Vagina (tissue), 2 donors: Measurements from ENCODE around the gene MECP2. TPM values are rescaled to one million over a fixed set of nuclear protein-coding genes. Genes with fewer than 3 reads are reported as not detected.

Experiments
- DNase-seq, 2 donors: peaks; one replicate each; pipeline ENCODE4 v3.0.0-alpha.2; 2017; ENCODE audit errors: extremely low spot score in 2 of 2
- H3K27ac ChIP-seq: fragments of 200-600 bp; sonication (generic); one replicate; pipeline ENCODE4 v1.5.1; 2019
- H3K27me3 ChIP-seq: fragments of 200-600 bp; sonication (generic); one replicate; pipeline ENCODE4 v1.5.1; 2019
- H3K36me3 ChIP-seq, 2 donors: fragments of 200-600 bp; sonication (generic); one replicate each; pipeline ENCODE4 v1.5.1; 2017 to 2019
- H3K4me1 ChIP-seq: fragments of 200-600 bp; sonication (generic); one replicate; pipeline ENCODE4 v1.5.1; 2019
- H3K4me3 ChIP-seq, 2 donors: fragments of 200-600 bp; sonication (generic); 1 replicate in 1 of 2; 2 replicates in 1 of 2; pipeline ENCODE4 v1.5.1; 2016 to 2019
- H3K9me3 ChIP-seq: fragments of 200-600 bp; sonication (generic); one replicate; pipeline ENCODE4 v1.5.1; 2019
- CTCF ChIP-seq, 3 experiments: fragments of 450-650 bp in 2 of 3; fragments of 200-600 bp in 1 of 3; sonication (generic) in 1 of 3; IDR thresholded peaks; one replicate each; pipeline ENCODE4 v1.5.1; 2017 to 2019; ENCODE audit warnings: antibody characterized with exemption in 3 of 3, mild to moderate bottlenecking in 2 of 3, moderate library complexity in 2 of 3
- POLR2A ChIP-seq, 2 donors: fragments of 450-650 bp; IDR thresholded peaks; one replicate each; pipeline ENCODE4 v1.6.1; 2017; ENCODE audit warnings: antibody characterized with exemption in 2 of 2, mild to moderate bottlenecking in 2 of 2, moderate library complexity in 2 of 2
- POLR2AphosphoS5 ChIP-seq, 2 donors: sonication (generic); formaldehyde crosslinking; IDR thresholded peaks; one replicate each; pipeline ENCODE4 v1.9.0; 2017; ENCODE audit warnings: antibody characterized with exemption in 2 of 2, mild to moderate bottlenecking in 2 of 2, low read depth in 1 of 2; ENCODE audit not compliant: insufficient read depth in 1 of 2
- intact Hi-C: fragments of 100-400 bp; cut with DNase I; formaldehyde crosslinking; loops from one replicate; pipeline ENCODE4 v1.15.1; 2023
- total RNA-seq: library from RNA; depleted of rRNA; stranded (reverse); fragments of >200 nt; gene quantifications from one replicate; pipeline ENCODE4 v1.2.3, GENCODE V29; 2016

Gene MECP2
- total RNA-seq, 1 donor from 2014 or later: 38.5 TPM

GRCh38 chrX:154115750-154116149 is 18.2 kb upstream of the MECP2 start:
- Histone ChIP-seq H3K4me1 (no peaks in the 10 kb centered on the region), H3K9me3 (no peaks in the 10 kb centered on the region), H3K27ac (no peak overlapping the region), H3K4me3 (no peak overlapping the region), H3K27me3 (no peaks in the 10 kb centered on the region), H3K36me3 (no peaks in the 10 kb centered on the region)
- TF ChIP-seq POLR2AphosphoS5 (IDR thresholded peaks at IDR 0.05; ENCODE audit: insufficient read depth in 1 of 2, low read depth in 1 of 2) (no peak), POLR2A (IDR thresholded peaks at IDR 0.05) (no peak)
- intact Hi-C loops: no loop called here
- no peak for DNase-seq

- no peak for DNase-seq
- Histone ChIP-seq H3K4me3 (no peak overlapping the region), H3K27ac (no peak overlapping the region), H3K4me1 (no peaks in the 10 kb centered on the region), H3K9me3 (no peaks in the 10 kb centered on the region), H3K36me3 (no peaks in the 10 kb centered on the region), H3K27me3 (no peaks in the 10 kb centered on the region)
- TF ChIP-seq POLR2A (IDR thresholded peaks at IDR 0.05) (no peak), CTCF (IDR thresholded peaks at IDR 0.05) (no peak), POLR2AphosphoS5 (IDR thresholded peaks at IDR 0.05; ENCODE audit: insufficient read depth in 1 of 2, low read depth in 1 of 2) (no peak)
- intact Hi-C loops: no loop called here
Measured at GRCh38 chrX:154115071-154115470, 17.6 kb upstream of the MECP2 start.

GRCh38 chrX:154114652-154115051 is 17.1 kb upstream of the MECP2 start:
- no peak for DNase-seq
- Histone ChIP-seq H3K36me3 (no peaks in the 10 kb centered on the region), H3K4me1 (no peaks in the 10 kb centered on the region), H3K9me3 (no peaks in the 10 kb centered on the region), H3K4me3 (no peak overlapping the region), H3K27me3 (no peaks in the 10 kb centered on the region), H3K27ac (no peak overlapping the region)
- intact Hi-C loops: no loop called here
- TF ChIP-seq POLR2A (IDR thresholded peaks at IDR 0.05): no peak
- TF ChIP-seq CTCF (IDR thresholded peaks at IDR 0.05): no peak
- TF ChIP-seq POLR2AphosphoS5 (IDR thresholded peaks at IDR 0.05; ENCODE audit: insufficient read depth in 1 of 2, low read depth in 1 of 2): no peak

- no peak for DNase-seq
- no peaks in the 10 kb centered on the region for H3K36me3 ChIP-seq
- no peaks in the 10 kb centered on the region for H3K9me3 ChIP-seq
- H3K27ac ChIP-seq: no peak overlapping the region
- no peaks in the 10 kb centered on the region for H3K4me1 ChIP-seq
- no peak overlapping the region for H3K4me3 ChIP-seq
- intact Hi-C loops: no loop called here
- no peaks in the 10 kb centered on the region for H3K27me3 ChIP-seq
- TF ChIP-seq POLR2AphosphoS5 (IDR thresholded peaks at IDR 0.05; ENCODE audit: insufficient read depth in 1 of 2, low read depth in 1 of 2) (no peak), POLR2A (IDR thresholded peaks at IDR 0.05) (no peak), CTCF (IDR thresholded peaks at IDR 0.05) (no peak)
Measured at GRCh38 chrX:154113729-154114128, 16.2 kb upstream of the MECP2 start.

GRCh38 chrX:154098551-154098950 is 1.0 kb upstream of the MECP2 start:
- H3K27me3 ChIP-seq: no peaks in the 10 kb centered on the region
- no peaks in the 10 kb centered on the region for H3K36me3 ChIP-seq
- H3K4me1 ChIP-seq: peaks cover 17% of the 10 kb centered on the region
- TF ChIP-seq CTCF (IDR thresholded peaks at IDR 0.05) (no peak), POLR2AphosphoS5 (IDR thresholded peaks at IDR 0.05; ENCODE audit: insufficient read depth in 1 of 2, low read depth in 1 of 2) (no peak), POLR2A (IDR thresholded peaks at IDR 0.05) (no peak)
- intact Hi-C loops: no loop called here
- H3K27ac ChIP-seq: peak overlapping the region; percentile 60
- no peaks in the 10 kb centered on the region for H3K9me3 ChIP-seq
- no peak for DNase-seq
- no peak overlapping the region for H3K4me3 ChIP-seq
